GM21723 (cell line): ENCODE results near the gene CEP112.

ENCODE experiments used
- ATAC-seq: cut with Tn5 transposase; IDR thresholded peaks from one replicate; pipeline ENCODE4 v1.9.1; 2021; ENCODE audit warnings: mild to moderate bottlenecking, moderate library complexity; ENCODE audit not compliant: unreplicated experiment

CEP112 gene

GRCh38 chr17:65618516-65618915, 573.4 kb downstream of the CEP112 start:
- no peak for ATAC-seq

DNA sequence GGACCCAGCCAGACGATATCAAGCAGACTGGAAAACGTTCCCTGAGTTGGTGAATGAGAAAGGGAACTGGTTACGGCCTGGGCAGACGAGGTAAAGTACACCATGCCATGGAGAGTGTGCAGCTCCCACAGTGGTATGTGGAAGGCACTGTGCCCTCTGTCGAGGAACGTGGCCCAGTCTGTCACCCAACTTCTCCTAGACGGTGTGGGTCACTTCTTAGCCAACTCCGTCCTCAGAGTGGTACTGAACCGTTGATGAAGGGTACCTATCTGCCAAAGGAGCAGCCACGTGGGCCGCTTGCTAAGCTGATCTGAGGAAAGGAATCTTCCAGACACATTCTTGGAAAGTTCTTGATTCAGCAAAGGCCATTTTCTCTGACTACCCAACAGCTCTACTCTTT, 574.4 kb downstream of the CEP112 start:
- no peak for ATAC-seq

- no peak for ATAC-seq
Observed at GRCh38 chr17:65609749-65610148, 582.2 kb downstream of the CEP112 start.

- no peak for ATAC-seq
Observed at GRCh38 chr17:65609286-65609685, 582.6 kb downstream of the CEP112 start.

DNA sequence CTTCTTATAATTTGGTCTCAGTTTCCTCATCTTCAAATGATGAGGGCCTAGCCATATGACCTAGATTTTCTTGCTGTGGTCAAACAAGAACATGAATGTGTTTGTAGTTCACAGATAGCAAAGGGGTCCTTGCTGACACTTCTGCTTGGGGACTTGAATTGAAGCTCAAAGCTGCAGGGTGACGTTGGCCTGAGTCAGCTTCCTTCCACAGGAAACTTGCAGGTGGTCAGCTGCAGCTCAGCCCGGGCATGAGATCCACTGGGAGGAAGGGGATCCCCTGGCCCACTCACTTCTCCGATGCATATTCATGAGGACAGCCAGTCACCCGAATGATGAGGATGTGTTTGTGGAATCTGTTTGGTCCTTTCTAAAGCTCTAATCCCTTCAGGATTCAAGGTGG, 587.9 kb downstream of the CEP112 start:
- ATAC-seq: no peak

GRCh38 chr17:65601881-65602280, 590.1 kb downstream of the CEP112 start:
- ATAC-seq: no peak

- ATAC-seq: no peak
Observed at GRCh38 chr17:65601145-65601544, 590.8 kb downstream of the CEP112 start.

GRCh38 chr17:65600518-65600917, 591.4 kb downstream of the CEP112 start:
- ATAC-seq: no peak

DNA sequence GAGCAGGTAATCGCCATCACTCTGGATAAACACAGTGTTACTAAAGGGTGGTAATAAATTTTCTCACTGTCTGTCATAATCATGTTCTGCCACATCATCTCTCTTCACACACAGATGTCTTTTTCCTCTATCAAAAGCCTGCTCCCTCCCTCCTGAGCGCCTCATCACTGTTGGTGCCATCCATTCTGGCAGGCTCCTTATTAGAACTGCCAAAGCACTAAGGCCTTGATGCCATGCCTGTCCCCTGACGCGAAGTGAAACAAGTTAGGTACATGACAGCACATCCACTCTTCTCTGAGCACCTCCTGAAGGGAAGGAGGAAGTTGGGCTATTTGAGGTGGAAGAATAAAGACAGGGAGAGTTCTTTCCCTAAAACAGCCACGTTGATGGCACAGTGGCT, 592.3 kb downstream of the CEP112 start:
- ATAC-seq: no peak

- ATAC-seq: no peak
Observed at GRCh38 chr17:65598746-65599145, 593.2 kb downstream of the CEP112 start.

GRCh38 chr17:65595071-65595656, 596.8 kb downstream of the CEP112 start:
- ATAC-seq: no peak

- ATAC-seq: no peak
Observed at GRCh38 chr17:65593855-65594845, 597.8 kb downstream of the CEP112 start.

DNA sequence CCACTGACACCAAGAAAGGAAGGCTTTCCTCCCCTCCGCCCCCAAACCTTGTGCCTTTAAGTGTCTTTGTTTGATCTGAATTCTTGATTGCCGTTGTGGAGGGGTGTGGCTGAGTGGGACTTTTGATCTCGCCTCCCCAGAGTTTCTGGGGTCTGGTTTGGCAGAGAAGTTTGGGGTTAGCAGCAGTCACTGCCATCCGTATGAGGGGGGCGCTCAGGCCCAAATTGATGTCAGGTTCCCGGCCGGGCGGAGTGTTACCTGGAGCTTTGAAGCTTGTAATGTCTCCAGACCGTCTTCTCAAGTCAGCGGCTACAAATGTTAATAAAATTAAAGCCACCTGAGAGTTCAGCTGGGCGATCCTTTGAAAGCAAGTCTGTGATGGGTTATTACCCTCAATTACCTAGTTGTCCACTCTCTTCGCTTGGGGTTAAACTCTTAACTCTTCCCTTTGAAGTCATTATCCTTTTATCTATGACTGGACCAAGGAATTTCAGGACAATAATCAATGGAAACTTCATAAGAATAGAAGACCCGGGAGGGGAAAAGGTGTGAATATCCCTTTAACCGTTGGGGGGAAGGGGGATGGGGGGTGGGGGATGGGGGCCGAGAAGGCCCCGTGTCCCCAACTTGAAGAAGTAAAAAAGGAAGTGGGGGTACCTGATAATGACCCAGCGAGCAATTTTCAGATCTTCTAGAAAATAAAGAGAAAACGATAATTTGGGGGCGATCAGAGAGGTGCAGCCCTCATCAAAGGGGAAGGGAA, 598.7 kb downstream of the CEP112 start:
- ATAC-seq: no peak

DNA sequence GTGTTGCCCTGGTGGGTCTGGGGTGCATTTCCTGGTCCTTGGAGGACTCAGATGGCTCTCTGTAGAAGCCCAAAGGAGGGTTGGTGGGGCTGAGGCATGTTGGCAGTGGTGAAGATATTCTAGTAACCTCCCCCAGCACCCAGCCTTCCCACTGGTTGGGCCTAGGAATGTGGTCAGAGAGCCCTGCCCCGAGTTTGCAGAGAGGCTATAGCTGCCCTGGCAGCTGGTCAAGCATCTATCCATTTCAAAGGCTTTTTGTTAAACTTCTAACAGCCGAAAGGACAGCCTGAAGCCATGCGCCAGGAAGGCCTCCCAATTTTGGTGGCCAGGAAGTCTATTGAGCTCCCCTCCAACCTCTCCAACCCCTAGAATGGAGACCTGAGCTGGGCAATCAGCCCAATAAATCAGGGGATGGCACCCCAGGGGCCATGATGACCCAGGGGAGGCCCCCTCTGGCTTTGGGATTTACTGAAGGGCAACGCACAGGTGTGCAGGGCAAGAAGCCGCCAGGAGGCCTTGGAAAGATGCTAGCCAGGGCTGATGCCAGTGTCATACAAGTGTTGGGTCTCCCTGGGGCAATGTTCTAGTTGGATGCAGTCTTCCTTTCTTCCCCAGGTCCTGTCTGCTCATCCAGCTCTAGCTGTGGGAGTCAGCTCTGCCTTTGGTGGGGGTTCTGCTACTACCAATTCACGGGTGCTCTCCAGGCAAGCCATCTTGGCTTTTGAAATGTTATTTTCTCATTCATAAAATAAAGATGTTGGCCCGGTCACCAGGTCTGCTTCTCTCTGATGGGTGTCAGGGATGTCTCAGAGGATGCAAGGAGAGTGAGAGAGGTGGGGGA, 599.6 kb downstream of the CEP112 start:
- no peak for ATAC-seq

- no peak for ATAC-seq
Observed at GRCh38 chr17:65589321-65589720, 602.6 kb downstream of the CEP112 start.

DNA sequence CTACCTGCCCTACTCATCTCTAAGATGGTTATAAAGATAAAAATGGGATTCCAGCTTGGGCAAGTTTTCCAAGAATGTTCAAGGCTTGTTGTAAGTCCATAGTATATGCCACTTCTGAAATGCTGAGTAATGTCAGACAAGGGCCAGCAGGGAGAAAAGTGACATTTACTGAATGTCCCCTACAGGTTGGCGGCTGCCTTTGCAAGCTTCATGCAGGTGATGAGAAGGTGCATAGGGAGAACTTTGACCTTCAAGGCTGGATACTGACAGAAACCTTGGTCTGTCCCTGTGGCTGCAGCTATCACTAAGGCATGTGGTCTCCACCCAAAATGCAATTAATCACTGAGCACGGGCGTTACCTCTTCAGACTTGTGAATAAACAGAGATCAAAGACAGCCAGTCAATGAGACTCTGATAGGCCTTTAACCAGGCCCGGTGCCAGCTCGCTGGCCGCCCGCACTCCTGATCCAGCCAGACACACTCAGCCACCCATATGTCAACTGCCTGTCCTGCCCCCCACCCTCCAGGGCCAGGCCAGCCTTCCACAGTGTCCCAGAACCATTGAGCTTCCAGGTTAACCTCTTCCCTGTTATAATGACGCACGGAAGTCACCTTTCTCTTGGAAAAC, 603.6 kb downstream of the CEP112 start:
- ATAC-seq: no peak

GRCh38 chr17:65587534-65588180, 604.3 kb downstream of the CEP112 start:
- no peak for ATAC-seq

- ATAC-seq: no peak
Observed at GRCh38 chr17:65586899-65587298, 605.0 kb downstream of the CEP112 start.
